SIG-M5 (cell line): ENCODE measurements around the gene TGIF2.
"Not testable (repeated sequence)": the region's sequence is repeated elsewhere in the genome, so short reads cannot be mapped to it uniquely, and the experiment has no call there.

Experiments
- DNase-seq: peaks from one replicate; lab custom pipeline; 2025; lab: John Stamatoyannopoulos, UW

Gene TGIF2

DNA sequence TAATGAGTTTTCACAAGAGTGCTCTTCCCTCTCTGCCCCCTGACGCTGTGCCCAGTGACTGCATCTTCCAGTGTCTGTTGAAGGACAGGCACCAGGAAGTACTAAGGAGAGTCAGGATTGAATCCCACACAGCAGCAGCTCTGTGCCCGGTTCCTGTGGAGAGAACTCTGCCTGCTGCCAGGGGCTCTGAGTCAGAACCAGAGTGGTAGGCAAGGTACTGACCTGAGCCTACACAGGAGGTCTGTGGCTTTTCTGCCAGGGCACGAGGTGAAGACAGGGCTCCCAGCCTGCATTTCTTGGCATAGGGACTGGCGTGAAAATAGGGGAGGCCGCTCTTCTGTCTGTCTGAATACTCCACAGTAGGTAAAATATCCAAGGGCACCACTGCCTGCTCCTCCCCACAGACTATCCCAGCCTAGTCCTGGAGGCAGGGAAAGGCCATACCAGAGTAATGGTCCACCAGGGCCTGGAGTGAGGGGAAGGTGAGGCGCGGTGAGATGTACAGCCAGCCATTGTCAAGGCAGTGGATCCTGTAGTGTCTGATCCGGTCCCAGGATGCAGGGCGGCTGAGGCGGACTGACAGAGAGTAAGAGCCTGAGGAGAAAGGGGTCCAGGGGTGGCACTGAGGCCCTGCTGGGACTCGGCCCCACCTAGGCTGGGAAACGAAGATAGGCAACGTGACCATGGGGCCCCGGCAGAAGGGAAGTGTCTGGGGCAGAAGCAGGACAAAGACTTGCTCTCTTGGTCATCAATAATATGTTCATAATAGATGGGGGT, 41.6 kb downstream of the TGIF2 start:
- DNase-seq = no peak

DNA sequence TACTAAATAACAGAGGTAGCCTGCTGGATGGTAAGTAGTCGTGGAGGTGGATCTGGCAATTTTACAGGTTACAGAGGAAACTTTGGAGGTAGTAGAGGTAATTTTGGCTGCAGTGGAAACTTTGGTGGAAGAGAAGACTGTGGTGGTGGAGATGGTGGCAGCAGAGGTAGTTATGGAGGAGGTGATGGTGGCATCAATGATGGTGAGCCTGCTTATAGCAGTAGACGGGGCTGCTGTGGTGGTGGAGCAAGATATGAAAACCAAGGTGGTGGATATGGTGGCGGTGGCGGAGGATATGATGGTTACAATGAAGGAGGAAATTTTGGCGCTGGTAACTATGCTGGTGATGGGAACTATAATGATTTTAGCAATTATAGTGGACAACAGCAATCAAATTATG, 47.5 kb downstream of the TGIF2 start:
- no peak for DNase-seq

- no peak for DNase-seq
Observed at GRCh38 chr20:36623444-36623843, 50.0 kb downstream of the TGIF2 start.

DNA sequence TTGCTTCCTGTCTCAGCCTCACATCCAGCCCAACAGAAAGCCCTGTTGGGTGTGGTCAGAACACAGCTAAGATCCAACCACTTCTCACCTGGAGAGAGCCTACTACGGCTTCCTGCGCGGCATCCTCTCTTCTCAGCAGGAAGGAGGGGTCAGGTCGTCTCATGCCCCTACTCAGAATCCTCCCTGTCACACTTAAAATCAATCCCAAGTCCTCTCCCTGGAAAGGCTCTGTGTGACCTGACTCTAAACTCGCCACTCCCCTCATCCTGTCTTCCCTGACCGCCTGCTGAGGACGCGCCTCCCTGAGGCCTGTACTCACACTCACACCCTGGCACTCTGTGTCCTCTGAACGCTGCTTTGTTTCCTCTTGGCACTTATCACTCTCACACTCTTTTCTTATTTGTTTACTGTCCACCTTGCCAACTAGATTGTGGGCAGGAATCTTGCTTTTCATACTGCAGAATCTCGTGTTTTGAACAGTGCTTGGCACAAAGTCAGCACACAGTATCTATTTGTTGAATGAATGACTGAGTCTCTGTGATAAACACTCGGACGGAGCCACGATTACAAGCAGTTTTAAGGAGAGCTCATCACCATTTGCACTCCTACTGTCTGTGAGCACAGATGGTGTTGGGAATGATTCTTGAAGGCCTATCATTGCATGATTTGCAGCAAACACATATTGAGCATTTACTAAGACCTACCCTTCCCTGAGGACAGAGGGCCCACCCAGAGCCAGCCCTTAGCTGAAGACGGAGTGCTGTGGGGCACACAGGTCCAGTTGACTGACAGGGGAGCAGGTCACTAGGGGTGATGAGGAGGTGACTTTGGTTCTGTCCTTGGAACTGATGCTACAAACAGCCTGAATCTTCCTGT, 50.9 kb downstream of the TGIF2 start:
- no peak for DNase-seq

- DNase-seq = no peak
Observed at GRCh38 chr20:36624944-36625324, 51.5 kb downstream of the TGIF2 start.

GRCh38 chr20:36628076-36628475, 54.7 kb downstream of the TGIF2 start:
- no peak for DNase-seq

DNA sequence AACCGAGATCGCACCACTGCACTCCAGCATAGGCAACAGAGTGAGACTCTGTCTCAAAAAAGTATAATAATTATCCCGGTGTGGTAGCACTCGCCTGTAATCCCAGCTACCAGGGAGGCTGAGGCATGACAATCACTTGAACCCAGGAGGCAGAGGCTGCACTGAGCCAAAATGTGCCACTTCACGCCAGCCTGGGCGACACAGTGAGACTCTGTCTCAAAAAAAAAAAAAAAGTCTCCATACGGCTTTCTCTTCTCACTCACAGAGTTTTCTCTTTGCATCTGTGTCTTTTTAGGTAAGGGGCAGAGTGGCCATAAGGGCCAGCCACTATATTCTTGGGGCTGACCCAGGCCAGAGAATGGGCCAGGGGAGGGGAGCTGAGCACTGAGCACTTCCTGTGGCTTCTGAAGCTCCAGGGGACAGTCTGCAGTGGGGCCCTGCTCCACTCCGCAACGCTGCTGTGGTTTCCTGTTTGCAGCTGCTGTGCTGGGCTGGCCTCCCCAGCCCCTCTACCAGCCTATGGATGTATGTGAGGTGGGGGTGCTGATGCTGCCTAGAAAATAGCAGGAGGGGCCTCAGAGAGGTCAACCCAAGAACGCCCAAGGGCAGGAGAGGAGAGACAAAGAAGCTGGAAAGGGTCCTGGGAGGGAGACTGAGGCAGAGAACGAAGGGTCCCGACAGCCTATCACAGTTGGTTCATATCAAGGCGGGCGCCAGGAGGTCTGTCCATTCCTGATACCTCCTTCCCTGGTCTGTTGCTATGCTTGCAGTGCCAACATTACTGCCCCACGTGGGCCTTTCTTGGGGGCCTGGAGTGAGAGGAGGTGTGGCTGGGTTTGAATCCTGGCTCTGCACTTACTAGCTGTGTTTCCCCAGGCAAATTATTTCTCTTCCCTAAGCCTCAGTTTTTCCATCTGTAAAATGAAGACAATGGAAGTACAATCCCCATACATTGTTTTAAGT, 56.6 kb downstream of the TGIF2 start:
- DNase-seq = no peak

DNA sequence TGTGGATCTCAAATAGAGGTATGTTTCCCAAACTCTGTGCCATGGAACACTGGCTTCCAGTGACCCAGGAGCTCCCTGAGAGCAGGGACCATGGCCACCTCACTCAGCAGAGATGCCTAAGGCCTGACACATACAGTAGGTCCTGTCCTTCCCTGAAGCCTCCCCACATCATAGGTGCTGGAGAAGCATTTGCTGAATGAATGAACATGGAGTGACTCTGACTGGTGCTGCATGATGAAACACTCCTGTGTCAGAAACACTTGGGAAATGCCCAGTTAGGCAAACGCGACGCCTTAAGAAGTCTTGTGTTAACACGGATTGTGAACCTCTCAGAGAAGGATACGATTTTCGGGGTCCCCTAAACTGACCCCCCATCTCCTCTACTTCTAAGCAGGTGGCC, 58.2 kb downstream of the TGIF2 start:
- DNase-seq = no peak

DNA sequence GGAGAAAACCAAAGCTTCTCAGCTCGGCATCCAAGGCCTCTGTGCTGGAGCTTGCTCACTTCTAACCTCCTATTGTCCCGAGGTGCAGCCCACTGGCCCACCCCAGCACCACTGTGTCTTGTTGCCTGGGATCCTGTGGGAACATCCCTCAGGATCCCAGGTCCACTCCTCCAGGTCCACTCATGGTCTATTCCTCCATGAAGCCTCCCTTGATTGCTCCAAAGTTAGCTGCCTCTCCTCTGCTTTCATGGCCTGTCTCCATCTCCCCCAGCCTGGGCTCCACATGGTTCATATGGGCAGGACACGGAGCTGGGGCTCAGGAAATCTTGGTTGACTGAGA, 58.7 kb downstream of the TGIF2 start:
- no peak for DNase-seq

GRCh38 chr20:36632487-36633284, 59.3 kb downstream of the TGIF2 start:
- no peak for DNase-seq

GRCh38 chr20:36633285-36633772, 59.9 kb downstream of the TGIF2 start:
- DNase-seq = no peak

DNA sequence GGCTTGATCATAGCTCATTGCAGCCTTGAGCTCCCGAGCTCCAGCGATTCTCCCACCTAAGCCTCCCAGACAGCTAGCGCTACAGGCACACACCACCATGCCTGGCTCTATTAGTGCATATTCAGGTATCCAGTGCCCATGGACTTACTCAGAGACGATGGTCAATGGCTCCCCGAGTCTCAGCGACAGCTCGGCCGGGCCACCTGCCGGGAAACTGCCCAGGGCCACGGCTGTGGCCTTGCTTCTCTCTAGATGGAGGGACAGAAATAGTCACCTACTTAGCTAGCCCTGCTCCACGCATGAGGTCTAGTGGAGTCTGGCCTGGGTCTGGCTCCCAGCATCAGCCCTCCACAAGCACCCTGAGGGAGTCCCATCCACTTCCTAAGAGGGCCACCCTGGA, 60.9 kb downstream of the TGIF2 start:
- no peak for DNase-seq

DNA sequence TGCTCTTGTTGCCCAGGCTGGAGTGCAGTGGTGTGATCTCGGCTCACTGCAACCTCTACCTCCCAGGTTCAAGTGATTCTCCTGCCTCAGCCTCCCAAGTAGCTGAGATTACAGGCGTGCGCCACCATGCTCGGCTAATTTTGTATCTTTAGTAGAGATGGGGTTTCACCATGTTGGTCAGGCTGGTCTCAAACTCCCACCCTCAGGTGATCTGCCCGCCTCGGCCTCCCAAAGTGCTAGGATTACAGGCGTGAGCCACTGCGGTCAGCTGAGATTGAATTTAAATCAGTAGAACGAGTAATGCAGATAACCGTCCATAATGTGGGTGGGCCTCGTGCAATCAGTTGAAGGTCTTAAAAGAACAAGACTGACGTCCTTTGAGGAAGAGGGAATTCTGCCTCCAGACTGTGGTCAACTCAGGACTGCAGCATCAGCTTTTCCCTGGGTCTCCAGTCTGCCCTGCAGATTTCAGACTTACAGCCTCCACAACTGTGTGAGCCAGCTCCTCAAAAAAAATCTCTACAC, 65.5 kb downstream of the TGIF2 start:
- DNase-seq = not testable (repeated sequence)

GRCh38 chr20:36641506-36641843, 68.1 kb downstream of the TGIF2 start:
- DNase-seq = no peak

DNA sequence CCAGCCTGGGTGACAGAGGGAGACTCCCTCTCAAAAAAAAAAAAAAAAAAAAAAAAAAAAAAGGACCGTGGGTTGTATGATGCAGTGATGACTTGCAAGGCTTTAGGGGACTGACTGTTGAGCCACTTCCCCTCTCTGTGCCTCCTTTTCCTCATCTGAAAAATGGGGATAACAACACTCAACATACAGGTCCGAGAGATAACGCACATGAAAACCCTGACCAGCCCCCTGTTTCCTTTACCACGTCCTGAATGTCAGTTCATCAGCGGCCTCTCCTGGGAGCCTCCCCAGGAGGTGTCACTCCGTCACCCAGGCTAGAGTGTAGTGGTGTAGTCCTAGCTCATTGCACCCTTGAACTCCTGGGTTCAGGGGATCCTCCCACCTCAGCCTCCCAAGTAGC, 68.7 kb downstream of the TGIF2 start:
- no peak for DNase-seq
